Progenitor cell of endocrine pancreas (in vitro differentiated cells): ENCODE measurements around the gene SPAG16. TPM values are rescaled to one million over a fixed set of nuclear protein-coding genes. Genes with fewer than 3 reads are reported as not detected.
"Not testable (repeated sequence)": the region's sequence is repeated elsewhere in the genome, so short reads cannot be mapped to it uniquely, and the experiment has no call there.

Experiments
- DNase-seq: peaks from one replicate; pipeline ENCODE4 v3.0.0; 2021; ENCODE audit warnings: low spot score; ENCODE audit not compliant: unreplicated experiment
- H3K27ac Mint-ChIP-seq: 2 replicates; pipeline ENCODE4 v1.8.0; 2021; ENCODE audit warnings: mild to moderate bottlenecking, moderate library complexity, mixed read lengths
- H3K27me3 Mint-ChIP-seq: 2 replicates; pipeline ENCODE4 v1.8.0; 2021; ENCODE audit warnings: mixed read lengths
- H3K36me3 Mint-ChIP-seq: 2 replicates; pipeline ENCODE4 v1.8.0; 2022; ENCODE audit warnings: mixed read lengths; ENCODE audit not compliant: insufficient read depth
- H3K4me1 Mint-ChIP-seq: 2 replicates; pipeline ENCODE4 v1.8.0; 2021; ENCODE audit warnings: low read depth, mixed read lengths
- H3K4me3 Mint-ChIP-seq: 2 replicates; pipeline ENCODE4 v1.8.0; 2021; ENCODE audit warnings: low read depth, mild to moderate bottlenecking, moderate library complexity, mixed read lengths
- H3K9me3 Mint-ChIP-seq: 2 replicates; pipeline ENCODE4 v1.8.0; 2021; ENCODE audit warnings: low read depth, mixed read lengths
- total RNA-seq: library from RNA; stranded (reverse); gene quantifications from 2 replicates; pipeline ENCODE4 v1.2.1, GENCODE V29; 2021
- TF ChIP-seq, protein P1 (sequence below): fragments of 200-600 bp; sonication (generic); IDR thresholded peaks from one replicate; pipeline ENCODE4 v1.5.0; 2021; ENCODE audit warnings: antibody characterized with exemption, mild to moderate bottlenecking; ENCODE audit not compliant: unreplicated experiment

SPAG16 gene
- total RNA-seq, 1 donor from 2014 or later = 52.8 TPM

GRCh38 chr2:213317929-213318328 lies 33.7 kb downstream of the SPAG16 start:
- Mint-ChIP-seq H3K9me3 (peaks cover 12% of the 10 kb centered on the region), H3K36me3 (peaks cover 44% of the 10 kb centered on the region), H3K4me1 (peaks cover 6% of the 10 kb centered on the region), H3K27me3 (no peaks in the 10 kb centered on the region), H3K27ac (no peak overlapping the region), H3K4me3 (no peak overlapping the region)
- TF ChIP-seq, protein P1, sequence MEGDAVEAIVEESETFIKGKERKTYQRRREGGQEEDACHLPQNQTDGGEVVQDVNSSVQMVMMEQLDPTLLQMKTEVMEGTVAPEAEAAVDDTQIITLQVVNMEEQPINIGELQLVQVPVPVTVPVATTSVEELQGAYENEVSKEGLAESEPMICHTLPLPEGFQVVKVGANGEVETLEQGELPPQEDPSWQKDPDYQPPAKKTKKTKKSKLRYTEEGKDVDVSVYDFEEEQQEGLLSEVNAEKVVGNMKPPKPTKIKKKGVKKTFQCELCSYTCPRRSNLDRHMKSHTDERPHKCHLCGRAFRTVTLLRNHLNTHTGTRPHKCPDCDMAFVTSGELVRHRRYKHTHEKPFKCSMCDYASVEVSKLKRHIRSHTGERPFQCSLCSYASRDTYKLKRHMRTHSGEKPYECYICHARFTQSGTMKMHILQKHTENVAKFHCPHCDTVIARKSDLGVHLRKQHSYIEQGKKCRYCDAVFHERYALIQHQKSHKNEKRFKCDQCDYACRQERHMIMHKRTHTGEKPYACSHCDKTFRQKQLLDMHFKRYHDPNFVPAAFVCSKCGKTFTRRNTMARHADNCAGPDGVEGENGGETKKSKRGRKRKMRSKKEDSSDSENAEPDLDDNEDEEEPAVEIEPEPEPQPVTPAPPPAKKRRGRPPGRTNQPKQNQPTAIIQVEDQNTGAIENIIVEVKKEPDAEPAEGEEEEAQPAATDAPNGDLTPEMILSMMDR = no peak
- no peak for DNase-seq

DNA sequence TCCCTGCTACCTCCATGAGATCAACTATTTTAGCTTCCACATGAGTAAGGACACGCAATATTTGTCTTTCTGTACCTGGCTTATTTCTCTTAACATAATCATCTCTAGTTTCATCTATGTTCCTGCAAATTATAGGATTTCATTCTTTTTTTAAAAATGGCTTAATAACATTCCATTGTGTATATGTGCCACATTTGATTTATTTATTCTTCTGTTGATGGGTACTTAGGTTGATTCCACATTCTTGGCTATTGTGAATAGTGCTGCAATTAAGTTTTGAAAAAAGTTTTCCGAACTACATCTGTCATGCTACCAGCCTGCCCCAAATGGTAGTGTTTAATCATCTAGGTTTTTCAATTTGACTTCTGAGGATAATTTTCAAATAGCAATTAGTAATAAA lies 36.3 kb downstream of the SPAG16 start:
- peak overlapping the region; percentile 10 for H3K27ac Mint-ChIP-seq
- peaks cover 60% of the 10 kb centered on the region for H3K36me3 Mint-ChIP-seq
- peaks cover 6% of the 10 kb centered on the region for H3K4me1 Mint-ChIP-seq
- H3K27me3 Mint-ChIP-seq = no peaks in the 10 kb centered on the region
- H3K9me3 Mint-ChIP-seq = peaks cover 29% of the 10 kb centered on the region
- TF ChIP-seq, protein P1 = no peak
- DNase-seq = no peak
- H3K4me3 Mint-ChIP-seq = no peak overlapping the region

- Mint-ChIP-seq H3K9me3 (peaks cover 44% of the 10 kb centered on the region), H3K4me1 (no peaks in the 10 kb centered on the region), H3K4me3 (no peak overlapping the region), H3K36me3 (peaks cover 29% of the 10 kb centered on the region), H3K27ac (no peak overlapping the region), H3K27me3 (no peaks in the 10 kb centered on the region)
- TF ChIP-seq, protein P1 = no peak
- no peak for DNase-seq
These were observed 52.0 kb downstream of the SPAG16 start for GRCh38 chr2:213336253-213336770.

DNA sequence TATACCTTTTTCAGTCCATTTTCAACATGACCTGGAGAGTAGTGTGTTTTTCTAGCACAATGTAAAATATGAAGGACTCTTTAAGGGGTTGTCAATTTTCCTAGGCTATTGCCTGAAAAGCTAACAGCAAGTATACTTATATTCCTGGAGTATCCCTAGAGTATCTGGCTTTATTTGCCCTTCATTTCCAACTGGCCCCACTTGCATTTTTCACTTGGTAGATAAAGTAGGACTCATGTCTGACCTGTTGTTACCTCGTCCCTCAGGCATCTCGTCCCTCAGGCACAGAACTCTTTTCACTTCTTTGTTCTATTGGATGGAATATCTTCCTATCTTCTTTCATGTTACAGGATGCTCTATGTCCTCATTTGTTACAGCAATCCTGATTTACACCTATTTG lies 69.2 kb downstream of the SPAG16 start:
- TF ChIP-seq, protein P1 = no peak
- H3K4me3 Mint-ChIP-seq = no peak overlapping the region
- H3K27ac Mint-ChIP-seq = no peak overlapping the region
- H3K4me1 Mint-ChIP-seq = no peaks in the 10 kb centered on the region
- DNase-seq = no peak
- no peaks in the 10 kb centered on the region for H3K27me3 Mint-ChIP-seq
- H3K9me3 Mint-ChIP-seq = peaks cover 34% of the 10 kb centered on the region
- H3K36me3 Mint-ChIP-seq = peaks cover 27% of the 10 kb centered on the region

GRCh38 chr2:213376644-213377043 lies 92.4 kb downstream of the SPAG16 start:
- Mint-ChIP-seq H3K36me3 (peaks cover 2% of the 10 kb centered on the region), H3K27ac (no peak overlapping the region), H3K4me1 (no peaks in the 10 kb centered on the region), H3K4me3 (no peak overlapping the region), H3K9me3 (peaks cover 4% of the 10 kb centered on the region), H3K27me3 (no peaks in the 10 kb centered on the region)
- no peak for DNase-seq
- TF ChIP-seq, protein P1 = no peak

- H3K4me1 Mint-ChIP-seq = peaks cover 14% of the 10 kb centered on the region
- not testable (repeated sequence) for H3K27me3 Mint-ChIP-seq, H3K4me3 Mint-ChIP-seq, H3K27ac Mint-ChIP-seq, DNase-seq, H3K36me3 Mint-ChIP-seq
- H3K9me3 Mint-ChIP-seq = peaks cover 11% of the 10 kb centered on the region
These were observed 122.8 kb downstream of the SPAG16 start for GRCh38 chr2:213407027-213407426.

GRCh38 chr2:213408426-213409070 lies 124.3 kb downstream of the SPAG16 start:
- Mint-ChIP-seq H3K4me1 (peaks cover 14% of the 10 kb centered on the region), H3K9me3 (peaks cover 12% of the 10 kb centered on the region), H3K27ac (peak overlapping the region; percentile 47), H3K4me3 (peak overlapping the region; percentile 7)
- not testable (repeated sequence) for H3K27me3 Mint-ChIP-seq, DNase-seq, H3K36me3 Mint-ChIP-seq

DNA sequence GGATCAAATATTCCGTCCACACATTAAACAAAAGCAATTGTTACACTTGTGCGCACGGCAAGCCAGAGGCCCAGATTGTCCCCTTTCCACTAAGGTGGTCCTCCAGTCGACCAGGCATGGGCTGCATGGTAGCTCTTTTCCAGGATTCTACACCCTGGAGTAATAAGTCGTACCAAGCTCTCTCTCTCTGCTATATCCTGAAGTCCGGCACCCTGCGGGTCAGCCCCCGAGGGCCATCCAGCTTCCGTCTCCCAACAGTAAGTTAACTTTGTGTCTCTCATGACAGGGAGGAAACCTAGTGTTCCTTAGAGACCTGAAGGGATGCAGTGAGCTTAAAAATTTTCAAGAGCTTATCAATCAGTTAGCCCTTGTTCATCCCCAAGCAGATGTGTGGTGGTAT lies 126.4 kb downstream of the SPAG16 start:
- not testable (repeated sequence) for DNase-seq, H3K4me3 Mint-ChIP-seq, H3K27ac Mint-ChIP-seq, H3K27me3 Mint-ChIP-seq, H3K9me3 Mint-ChIP-seq, H3K36me3 Mint-ChIP-seq
- peaks cover 14% of the 10 kb centered on the region for H3K4me1 Mint-ChIP-seq
